ENCODE measurements around the gene MED17.
"Not testable (repeated sequence)": the region's sequence is repeated elsewhere in the genome, so short reads cannot be mapped to it uniquely, and the experiment has no call there.

The MED17 gene

DNA sequence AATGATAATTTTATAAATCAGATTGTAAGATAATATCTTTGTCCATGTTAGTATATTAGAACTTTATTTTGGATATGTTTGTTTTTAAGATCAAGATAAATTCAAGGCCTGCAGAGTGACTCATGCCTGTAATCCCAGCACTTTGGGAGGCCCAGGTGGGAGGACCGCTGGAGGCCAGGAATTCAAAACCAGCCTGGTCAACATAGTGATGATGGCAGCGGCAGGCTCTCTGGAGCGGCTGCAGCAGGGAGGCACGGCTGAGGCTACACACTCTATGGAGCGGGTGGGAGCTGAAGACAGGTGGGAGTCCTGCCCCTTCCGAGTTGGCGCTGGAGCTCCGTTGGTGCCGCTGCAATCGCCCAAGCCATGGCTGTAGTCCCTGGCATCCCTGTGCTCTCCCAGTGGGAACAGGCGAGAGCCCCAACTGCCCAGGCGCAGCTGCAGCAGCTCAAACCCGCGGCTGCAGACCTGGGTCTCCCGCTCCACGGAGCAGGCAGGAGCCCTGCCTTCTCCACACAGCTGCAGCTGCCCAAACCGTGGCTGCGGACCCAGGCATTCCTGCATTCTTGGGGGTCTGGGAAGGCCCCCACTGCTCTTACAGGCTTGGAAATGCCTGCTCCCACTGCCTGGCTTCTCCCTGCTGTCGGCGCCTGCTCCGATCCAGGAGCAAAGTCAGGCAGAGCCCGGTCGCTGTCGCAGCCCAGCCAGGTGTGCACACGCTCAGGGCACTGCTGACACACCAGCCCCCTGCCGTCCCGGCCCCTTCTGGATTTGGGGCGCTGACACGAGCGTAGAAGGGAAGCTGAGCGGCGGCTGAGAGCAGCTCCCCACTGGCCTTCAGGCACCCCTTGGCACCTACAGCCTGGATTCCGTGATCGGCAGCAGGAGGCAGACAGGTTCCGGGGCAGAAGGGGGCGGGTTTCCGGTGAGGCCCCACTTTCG lies 25.9 kb upstream of the MED17 start:
- no peak for DNase-seq

DNA sequence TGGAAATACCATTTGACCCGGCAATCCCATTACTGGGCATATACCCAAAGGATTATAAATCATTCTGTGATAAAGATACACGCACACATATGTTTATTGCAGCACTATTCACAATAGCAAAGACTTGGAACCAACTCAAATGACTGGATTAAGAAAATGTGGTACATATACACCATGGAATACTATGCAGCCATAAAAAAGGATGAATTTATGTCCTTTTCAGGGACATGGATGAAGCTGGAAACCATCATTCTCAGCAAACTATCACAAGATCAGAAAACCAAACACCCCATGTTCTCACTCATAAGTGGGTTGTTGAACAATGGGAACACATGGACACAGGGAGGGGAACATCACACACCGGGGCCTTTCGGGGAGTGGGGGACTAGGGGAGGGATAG lies 25.0 kb upstream of the MED17 start:
- not testable (repeated sequence) for DNase-seq

DNA sequence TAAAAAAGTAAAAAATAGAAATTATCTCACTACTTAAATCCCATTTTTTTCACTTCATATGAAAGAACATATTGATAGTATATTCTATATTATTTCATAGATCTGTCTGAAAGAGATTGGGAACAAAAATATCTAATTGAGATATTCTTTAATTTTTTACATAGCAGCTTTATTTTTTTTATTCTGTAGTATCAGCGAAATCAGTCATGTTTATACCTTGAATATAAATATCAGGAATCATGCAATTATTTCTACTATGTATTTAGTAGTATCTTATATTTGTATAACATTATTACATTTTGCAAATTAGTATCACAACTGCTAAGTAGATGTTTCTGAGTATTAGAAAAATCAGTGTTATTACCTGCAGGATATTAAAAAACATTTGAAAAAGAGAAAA lies 22.2 kb upstream of the MED17 start:
- DNase-seq: no peak

DNA sequence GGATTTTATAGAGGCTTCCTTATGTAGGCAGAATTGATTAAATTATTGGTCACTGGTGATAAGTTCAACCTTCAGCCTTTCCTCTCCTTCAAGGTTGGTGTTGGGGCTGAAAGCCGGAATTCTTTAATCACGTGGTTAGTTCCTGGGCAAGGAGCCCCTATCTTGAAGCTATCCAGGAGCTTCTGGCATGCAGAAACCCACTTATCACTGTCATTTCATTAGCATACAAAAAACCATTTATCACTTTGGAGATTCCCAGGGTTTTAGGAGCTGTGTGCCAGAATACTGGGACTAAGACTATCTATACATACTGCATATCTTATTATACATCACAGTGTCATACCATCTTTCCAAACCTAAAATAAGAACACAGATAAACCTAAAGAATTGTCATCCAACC lies 18.5 kb upstream of the MED17 start:
- no peak for DNase-seq

DNA sequence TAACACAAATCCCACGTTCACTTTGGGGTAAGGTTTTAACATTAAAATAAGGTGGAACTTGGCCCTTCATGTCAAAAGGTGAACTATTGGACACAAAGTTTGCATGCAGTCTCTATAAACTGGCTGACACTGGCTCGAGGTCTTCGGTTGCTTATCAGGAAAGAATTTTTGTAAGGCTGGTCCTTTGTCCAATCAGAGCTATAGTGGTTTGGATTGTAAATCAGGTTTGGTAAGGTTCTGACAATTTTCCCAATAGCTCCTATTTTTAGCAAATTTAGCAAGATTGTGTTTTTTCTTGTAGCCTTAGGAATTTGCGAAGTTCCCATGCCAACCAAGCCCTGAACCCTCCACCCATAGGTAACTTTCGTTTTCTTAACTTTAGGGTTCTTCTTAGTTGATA lies 17.6 kb upstream of the MED17 start:
- DNase-seq: no peak

DNA sequence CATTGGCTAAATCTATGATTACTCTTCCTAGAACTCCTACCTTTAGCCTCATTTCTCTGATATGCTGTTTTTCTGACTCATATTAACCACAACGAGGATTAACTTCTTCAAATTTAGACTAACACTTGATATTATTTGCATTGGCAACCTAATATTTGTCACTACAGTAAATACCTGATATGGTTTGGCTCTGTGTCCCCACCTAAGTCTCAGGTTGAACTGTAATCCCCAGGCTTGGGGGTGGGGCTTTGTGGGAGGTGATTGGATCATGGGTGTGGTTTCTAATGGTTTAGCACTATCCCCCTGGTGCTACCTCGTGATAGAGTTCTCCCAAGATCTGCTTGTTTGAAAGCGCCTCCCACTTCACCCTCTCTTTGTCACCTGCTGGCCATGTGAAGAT lies 17.1 kb upstream of the MED17 start:
- no peak for DNase-seq

DNA sequence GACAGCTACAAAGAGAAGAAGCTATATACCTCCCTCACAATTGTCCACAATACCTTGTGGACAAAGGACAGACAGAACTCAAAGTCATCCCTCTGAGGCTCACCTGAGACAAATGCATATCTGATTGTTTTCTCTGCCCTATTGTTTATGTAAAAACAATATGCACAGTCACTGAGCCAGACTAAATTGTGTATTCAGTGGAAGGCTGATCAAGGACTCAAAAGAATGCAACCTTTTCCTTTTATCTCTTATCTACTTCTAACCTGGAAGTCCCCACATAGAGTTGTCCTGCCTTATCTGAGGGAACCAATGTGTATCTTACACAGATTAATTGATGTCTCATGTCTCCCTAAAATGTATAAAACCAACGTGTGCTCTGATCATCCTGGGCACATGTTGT lies 13.9 kb upstream of the MED17 start:
- DNase-seq: no peak

DNA sequence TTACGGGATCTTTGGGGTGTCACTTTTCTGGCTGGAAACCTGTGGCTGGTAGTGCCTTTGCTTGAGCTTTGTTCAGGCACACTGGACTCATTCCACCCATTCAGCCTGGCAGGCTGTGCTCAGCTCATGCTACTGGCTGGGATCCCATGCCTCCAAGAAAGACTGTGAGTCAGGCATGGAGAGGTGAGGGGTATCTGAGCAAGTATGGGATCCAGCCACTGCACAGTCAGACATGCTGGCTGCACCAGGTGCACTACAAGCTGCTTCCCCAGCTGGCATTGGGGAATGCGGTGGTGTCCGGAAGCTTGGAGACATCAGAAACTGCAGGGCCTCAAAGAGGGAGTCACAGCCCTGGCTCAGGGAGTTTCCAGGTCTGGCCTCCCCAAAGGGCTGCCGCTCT lies 12.0 kb upstream of the MED17 start:
- no peak for DNase-seq

DNA sequence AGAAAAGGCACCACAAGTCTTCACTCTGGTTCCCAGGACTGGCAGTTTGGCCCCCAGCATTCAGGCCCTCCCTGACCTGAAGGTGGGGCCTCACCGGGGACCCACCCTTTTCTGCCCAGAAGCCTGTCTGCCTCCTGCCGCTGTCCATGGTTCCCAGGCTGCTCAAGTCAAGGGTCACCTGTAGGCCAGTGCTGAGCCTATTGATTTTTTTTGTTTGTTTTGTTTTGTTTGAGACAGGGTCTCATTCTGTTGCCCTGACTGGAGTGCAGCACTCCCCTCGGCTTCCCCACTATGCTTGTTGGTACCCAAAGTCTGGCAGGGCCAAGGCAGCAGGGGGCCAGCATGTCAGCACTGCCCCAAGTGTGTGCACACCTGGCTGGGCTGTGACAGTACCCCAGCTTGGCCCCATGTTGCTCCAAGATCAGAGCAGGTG lies 11.0 kb upstream of the MED17 start:
- DNase-seq: no peak

DNA sequence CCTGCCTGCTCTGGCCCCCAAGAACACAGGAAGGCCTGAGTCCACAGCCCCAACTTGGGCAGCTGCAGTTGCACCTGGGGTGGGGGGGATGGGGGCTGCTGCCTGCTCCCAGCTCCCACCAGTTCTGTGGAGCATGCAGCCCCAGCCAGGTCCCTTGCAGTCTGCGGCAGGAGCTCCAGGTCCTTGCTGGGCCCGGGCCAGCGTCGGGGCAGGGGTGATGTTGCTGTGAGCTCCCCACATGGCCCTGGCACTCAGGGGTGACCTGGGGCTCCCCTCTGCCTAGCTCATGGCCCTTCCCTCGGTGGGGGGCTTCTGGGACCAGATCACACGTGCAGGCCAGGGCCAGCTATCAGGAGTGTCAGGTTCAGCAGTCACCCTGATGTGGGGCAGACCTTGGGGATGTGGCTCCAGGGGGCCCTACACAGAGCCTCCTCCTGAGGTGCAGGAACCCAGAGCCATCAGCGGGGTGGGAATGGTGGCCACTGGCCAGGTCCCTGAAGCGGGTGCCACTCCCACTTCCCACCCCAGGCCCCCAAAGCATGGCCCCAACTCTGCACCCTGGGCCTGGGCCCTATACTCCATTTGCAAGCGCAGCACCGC lies 10.4 kb upstream of the MED17 start:
- no peak for DNase-seq

DNA sequence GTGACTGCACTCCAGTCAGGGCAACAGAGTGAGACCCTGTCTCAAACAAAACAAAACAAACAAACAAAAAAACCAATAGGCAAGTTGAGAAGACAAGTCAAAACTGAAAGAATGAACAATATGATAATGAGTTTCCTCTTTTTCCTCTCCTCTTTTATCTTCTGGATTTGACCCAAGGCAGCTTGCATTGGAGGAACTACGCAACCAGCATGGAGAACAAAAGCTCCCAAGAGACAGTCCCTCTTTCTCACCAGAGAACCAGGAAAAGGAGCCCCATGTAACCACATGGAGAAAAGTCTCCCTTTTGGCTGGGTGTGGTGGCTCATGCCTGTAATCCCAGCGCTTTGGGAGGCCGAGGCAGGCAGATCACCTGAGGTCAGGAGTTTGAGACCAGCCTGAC lies 9.5 kb upstream of the MED17 start:
- DNase-seq: not testable (repeated sequence)

DNA sequence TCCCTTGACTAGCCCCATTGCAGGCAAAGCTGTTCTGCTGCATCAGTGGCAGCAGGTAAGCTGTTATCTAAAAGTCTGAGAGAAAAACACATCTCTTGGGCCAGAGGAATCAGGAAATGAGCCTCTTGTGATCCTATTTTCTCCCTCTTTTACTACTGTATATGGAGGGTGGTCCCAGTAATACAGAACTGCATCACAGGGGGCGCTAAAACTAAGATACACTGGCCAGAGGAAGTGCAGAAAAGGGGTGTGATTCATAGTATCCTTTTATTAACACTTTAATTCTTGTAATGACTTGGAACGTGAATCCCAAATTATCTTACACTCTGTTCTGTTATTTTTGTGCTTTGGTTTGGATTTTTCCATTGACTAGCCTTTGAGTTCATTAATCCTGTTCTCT lies 8.8 kb upstream of the MED17 start:
- no peak for DNase-seq

DNA sequence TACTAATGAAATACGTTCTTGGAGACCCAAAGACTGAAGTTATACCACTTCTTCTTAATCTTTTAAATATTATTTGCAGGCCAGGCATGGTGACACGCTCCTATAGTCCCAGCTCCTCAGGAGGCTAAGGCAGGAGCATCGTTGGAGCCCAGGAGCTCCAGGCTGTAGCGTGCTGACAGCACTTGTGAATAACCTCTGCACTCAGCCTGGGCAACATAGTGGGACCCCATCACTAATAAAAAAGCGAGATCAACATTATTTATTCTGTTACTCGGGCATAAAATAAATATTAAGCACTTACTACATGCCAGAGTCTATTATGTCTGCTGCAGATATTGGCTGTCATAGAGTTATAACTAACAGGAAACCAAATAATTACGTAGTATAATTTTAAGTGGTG lies 720 bp upstream of the MED17 start:
- DNase-seq: no peak

DNA sequence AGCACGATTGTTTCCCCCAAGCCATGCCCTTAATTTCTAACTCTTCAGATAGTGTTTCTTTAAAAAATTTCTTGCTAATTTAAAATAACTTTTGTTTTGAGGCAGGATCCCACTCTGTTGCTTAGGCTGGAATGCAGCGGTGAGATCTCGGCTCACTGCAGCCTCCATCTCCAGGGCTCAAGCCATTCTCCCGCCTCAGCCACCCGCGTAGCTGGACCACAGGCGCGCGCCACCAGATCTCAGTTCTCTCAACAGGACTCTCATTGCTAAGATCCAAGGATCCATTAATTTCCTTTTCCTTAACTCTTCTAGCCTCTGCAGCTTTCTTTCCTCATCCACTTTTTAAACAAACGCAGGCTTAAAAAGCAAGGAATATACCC lies 327 bp upstream of the MED17 start:
- no peak for DNase-seq

DNA sequence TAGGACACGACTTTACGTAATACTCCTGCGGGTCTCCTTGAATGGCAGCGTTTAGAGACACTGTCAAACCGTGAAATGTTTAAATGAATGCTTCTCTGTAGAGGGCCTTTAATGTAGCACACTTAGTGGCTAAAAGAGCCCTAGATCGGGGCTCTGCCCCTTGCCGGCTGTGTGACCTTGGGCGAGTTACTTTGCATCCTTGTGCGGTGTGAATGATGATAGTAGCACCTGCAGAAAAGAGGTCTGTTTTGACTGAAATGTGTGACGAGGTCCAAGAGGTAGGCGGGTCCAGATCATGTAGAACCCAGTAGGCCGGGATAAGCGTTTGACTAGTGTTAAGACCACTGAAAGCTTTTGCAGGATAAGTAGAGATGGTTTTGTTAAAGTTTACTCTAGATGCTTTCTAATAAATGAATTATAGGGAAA lies 866 bp downstream of the MED17 start:
- no peak for DNase-seq

DNA sequence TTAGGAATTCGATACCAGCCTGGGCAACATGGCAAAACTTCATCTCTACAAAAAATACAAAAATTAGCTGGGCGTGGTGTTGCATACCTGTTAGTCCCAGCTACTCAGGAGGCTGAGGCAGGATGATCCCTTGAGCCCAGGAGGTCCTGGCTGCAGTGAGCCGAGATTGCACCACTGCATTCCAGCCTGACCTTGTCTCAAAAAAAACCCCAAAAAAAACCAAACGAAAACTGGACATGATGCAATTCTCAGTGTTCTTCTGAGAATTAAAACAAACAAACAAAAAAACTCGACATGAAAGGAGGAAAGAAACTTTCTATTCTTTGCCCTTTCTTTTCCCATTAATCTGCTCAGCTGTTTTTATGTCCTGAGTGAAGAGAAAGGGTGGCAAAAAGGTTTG lies 7.4 kb downstream of the MED17 start:
- no peak for DNase-seq

DNA sequence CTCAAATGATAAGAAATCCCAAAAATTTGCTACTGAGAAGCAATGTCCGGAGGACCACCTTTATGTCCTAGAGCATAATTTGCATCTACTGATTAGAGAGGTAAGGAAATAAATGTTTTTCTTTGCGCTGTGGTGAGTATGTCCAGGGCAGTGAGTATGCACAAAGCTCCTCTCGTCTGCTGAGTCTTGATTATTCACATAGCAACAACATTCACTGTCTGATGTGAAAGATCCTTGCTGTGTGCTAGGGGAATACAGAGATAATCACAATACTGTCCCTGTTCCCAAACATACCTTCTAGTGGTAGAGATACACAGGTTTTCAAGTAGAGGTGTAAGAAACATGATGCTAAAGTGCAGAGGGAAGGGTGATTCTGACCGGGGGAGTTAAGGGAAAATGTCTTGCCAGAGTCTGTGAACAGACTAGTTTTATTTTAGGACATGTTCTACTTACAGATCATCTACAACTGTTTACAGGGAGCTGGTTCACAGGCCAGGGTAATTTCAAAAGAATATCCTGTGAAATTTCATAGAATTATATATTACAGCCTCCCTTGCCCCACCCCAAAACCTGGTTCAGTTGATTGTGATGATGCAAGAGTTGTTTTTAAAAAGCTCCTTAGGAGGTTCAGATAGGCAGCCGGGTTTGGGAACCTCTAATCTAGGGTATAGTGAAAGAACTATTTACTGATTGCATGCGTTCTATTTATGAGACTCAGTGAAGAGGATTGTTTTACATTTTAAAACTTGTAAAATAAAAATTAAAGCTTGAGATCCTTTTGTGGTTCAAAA lies 12.6 kb downstream of the MED17 start:
- DNase-seq: no peak

DNA sequence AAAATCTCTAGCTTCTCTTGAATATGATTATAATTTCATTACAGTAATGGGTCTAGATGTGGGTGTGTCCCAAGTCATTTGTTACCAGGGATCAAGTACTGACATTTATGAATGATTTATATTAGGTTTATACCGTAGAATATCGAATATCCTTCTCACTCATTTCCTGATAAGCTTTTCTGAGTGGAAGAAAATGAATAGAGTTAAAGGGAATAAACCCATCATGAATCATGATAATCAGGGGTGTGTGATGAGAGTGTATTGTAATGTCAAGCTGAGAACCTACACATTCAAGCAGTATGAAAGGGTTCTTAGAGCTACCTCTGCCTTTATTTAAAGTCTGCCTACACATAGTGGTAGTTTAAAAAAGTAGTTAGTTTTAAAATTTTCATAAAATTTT lies 17.3 kb downstream of the MED17 start:
- no peak for DNase-seq

DNA sequence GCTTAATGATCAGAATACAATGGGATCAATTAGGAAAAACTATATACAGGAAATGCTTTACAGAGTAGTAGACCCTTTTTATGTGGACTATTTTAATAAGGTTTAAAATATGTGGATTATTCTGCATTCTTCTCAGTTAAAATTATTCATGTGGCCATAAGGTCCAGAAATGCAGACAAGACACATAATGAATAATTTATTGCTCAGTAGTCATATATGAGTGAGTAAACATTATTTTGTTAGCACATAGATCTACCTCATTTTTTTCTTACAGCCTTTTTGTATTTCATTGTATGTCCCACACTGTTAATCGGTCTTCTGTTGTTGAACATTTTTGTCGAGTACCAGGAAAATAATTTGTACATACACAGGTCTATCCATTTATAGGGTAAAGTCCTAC lies 20.8 kb downstream of the MED17 start:
- DNase-seq: no peak

DNA sequence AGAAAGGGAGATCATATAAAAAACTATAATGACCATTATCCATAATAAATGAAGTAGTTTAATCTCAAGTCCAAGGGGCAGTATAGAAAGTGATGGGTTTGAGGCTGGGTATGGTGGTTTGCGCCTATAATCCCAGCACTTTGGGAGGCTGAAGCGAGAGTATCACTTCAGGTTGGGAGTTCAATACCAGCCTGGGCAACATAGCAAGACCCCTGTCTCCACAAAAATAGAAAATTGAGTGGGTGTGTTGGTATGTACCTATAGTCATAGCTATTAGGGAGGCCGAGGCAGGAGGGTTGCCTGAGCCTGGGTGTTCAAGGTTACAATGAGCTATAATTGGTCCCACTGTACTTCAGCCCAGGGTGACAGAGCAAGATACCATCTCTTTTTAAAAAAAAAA lies 23.9 kb downstream of the MED17 start:
- no peak for DNase-seq

DNA sequence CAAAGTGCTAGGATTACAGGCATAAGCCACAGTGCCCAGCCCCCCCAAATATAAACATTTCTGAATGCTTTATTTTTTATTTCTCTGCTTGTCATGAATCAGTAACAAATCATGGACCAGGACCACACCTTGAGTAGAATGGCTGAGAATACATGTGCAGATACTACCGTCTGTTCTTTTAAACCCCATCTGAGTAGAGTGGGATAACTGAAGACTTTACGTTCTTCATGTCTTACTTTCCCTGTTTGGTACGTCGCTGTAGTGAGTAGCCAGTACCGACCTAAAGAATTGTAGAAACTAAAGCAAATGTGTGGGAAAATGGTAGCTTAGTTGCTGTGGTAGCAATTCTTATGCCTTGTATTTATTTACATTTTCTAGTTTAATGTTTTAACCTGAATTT lies 29.9 kb downstream of the MED17 start:
- DNase-seq: no peak

DNA sequence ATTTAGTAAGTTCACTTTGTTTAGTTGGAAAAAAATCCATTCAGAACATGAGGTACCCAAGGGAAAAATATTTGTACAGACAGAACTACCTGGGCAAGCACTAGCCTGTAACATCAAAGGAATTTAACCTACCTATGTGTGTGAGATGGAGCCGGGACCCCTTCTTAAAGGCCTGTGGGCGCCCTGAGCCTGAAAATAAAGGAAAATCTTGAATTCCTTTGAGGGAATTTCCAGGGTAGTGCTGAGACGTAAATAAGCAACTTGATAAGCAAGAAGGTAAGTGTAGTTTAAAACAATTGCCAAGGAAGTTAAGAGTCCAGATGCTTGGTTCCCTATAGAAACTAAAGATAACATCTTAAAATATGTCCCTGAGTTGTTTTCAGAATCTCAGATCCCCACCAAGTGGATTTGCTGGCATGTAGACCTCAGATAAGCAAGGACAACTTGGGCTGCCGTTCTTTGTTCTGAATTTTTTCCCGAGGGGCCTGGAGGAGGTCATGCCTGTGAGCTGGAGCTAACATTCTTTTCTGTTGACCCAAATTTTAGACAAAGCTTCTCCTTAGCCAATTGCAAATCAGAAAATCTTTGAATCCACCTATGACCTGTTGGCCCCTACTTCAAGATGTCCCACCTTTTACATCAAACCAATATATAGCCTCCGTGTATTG lies 31.0 kb downstream of the MED17 start:
- no peak for DNase-seq
